ENCODE results near the gene MYH15. TPM values are rescaled to one million over a fixed set of nuclear protein-coding genes. Genes with fewer than 3 reads are reported as not detected.

Gene MYH15
- 0.06 and 0.26 TPM in 2 replicates for total RNA-seq

GRCh38 chr3:108510496-108510895 is at the start of gene MYH15:
TSS of gene MYH15 (minus strand) at chr3:108510596. CDS start at chr3:108510530, 66 bp downstream.

Other genes starting within 250 kb of the MYH15 start
- not detected in 2 replicates for gene HHLA2, start 214.0 kb downstream of the MYH15 start, total RNA-seq
- gene CIP2A, start 78.8 kb upstream of the MYH15 start, total RNA-seq: 13.7 and 23.9 TPM in 2 replicates
- 11.9 and 14.5 TPM in 2 replicates for gene DZIP3, start 79.1 kb upstream of the MYH15 start, total RNA-seq
- gene RETNLB, start 246.8 kb upstream of the MYH15 start, total RNA-seq: not detected in 2 replicates

Measured in aortic smooth muscle cell (primary cell).